ENCODE results near the gene SCARB2.

The SCARB2 gene

GRCh38 chr4:76219299-76220055 is 5.9 kb upstream of the SCARB2 start:
- DNase-seq: peak; percentile 32

GRCh38 chr4:76216975-76217814 is 3.6 kb upstream of the SCARB2 start:
- DNase-seq: no peak

GRCh38 chr4:76216524-76216923 is 2.9 kb upstream of the SCARB2 start:
- no peak for DNase-seq

- no peak for DNase-seq
These were observed 1.5 kb upstream of the SCARB2 start for GRCh38 chr4:76215077-76215476.

GRCh38 chr4:76214177-76214675 is 602 bp upstream of the SCARB2 start:
- no peak for DNase-seq

- peak; percentile 52 for DNase-seq
These were observed 691 bp downstream of the SCARB2 start for GRCh38 chr4:76212851-76213414.

GRCh38 chr4:76211769-76212708 is 1.6 kb downstream of the SCARB2 start:
- peak; percentile 36 for DNase-seq

GRCh38 chr4:76210452-76210851 is 3.2 kb downstream of the SCARB2 start:
- DNase-seq: no peak

GRCh38 chr4:76209881-76210280 is 3.7 kb downstream of the SCARB2 start:
- DNase-seq: no peak

GRCh38 chr4:76208005-76208765 is 5.4 kb downstream of the SCARB2 start:
- DNase-seq: peak; percentile 87

GRCh38 chr4:76207549-76207948 is 6.1 kb downstream of the SCARB2 start:
- DNase-seq: no peak

GRCh38 chr4:76206222-76206942 is 7.2 kb downstream of the SCARB2 start:
- DNase-seq: no peak

- no peak for DNase-seq
These were observed 8.1 kb downstream of the SCARB2 start for GRCh38 chr4:76205476-76205875.

- no peak for DNase-seq
These were observed 8.7 kb downstream of the SCARB2 start for GRCh38 chr4:76204936-76205335.

GRCh38 chr4:76203541-76203940 is 10.1 kb downstream of the SCARB2 start:
- DNase-seq: no peak

- DNase-seq: no peak
These were observed 12.3 kb downstream of the SCARB2 start for GRCh38 chr4:76201276-76201675.

- no peak for DNase-seq
These were observed 12.8 kb downstream of the SCARB2 start for GRCh38 chr4:76200771-76201231.

- no peak for DNase-seq
These were observed 13.9 kb downstream of the SCARB2 start for GRCh38 chr4:76199664-76200211.

- DNase-seq: peak; percentile 60
These were observed 15.0 kb downstream of the SCARB2 start for GRCh38 chr4:76198411-76199237.

Data from kidney glomerular epithelial cell (primary cell).